AG04449 (cell line): ENCODE data around the gene CYP21A2.

Source experiments
- CTCF ChIA-PET: fragments of 350-600 bp; formaldehyde crosslinking; extraction: SDS; loops from one replicate; lab custom pipeline; 2021; ENCODE audit warnings: antibody characterized with exemption; lab: Yijun Ruan, JAX
- POLR2A ChIA-PET: fragments of 400-600, 350-600 bp; formaldehyde crosslinking; extraction: SDS; loops from one replicate; lab custom pipeline; 2020; ENCODE audit warnings: antibody characterized with exemption, inconsistent platforms; lab: Yijun Ruan, JAX
- DNase-seq: peaks from one replicate; pipeline ENCODE4 v3.0.0-alpha.2; 2010; ENCODE audit warnings: low read depth, low spot score
- H3K4me3 ChIP-seq: 2 replicates; pipeline ENCODE4 v1.5.1; 2011; ENCODE audit warnings: low read depth, mild to moderate bottlenecking, control low read depth, low read length
- TF ChIP-seq, protein P1 (sequence below): IDR thresholded peaks from one replicate; pipeline ENCODE4 v1.5.1; 2011; ENCODE audit warnings: mild to moderate bottlenecking, moderate library complexity, low read length, control low read depth, inconsistent platforms; ENCODE audit not compliant: insufficient read depth; ENCODE audit errors: missing control alignments

CYP21A2 gene

DNA sequence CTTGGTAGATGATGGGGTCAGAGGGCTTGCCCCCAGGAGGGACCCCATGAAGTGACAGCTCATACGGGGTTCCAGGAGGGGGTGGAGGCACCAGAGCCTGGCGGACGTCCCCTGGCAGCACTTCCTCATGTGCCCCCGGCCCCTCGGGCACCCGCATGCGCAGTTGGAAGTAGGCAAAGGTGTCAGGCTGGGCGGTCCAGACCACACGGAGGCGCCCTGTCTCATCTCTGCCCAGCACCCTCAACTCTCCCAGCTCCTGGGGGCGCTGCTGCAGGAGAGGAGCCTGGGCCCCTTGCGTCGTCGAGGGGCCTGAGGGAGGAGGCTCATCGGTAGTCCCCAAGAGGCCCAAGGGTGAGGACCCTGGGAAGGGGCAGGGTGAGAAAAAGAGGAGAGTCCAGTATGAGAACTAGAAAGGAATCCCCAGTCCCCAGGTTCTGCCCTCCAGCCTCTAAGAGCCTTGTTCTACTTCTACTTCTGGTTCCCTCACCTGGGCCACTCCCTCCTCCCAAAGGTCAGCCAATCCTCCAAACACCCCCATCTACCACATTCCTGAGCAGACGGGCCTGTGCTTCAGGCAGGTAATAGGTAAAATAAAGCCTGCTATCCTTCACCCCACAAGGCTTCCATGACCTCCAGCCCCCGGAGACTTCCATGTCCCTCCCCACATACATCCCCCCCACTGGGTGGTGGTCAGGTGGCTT is 47.7 kb downstream of the CYP21A2 start:
- DNase-seq, result no peak
- CTCF ChIA-PET, result interaction anchor here (1.1 to 5.7 kb wide), 4 partner anchors 9 to 37 kb away, joined by 4 to 32 read pairs (median 6); no protein-coding TSS in a partner anchor
- TF ChIP-seq, protein P1, sequence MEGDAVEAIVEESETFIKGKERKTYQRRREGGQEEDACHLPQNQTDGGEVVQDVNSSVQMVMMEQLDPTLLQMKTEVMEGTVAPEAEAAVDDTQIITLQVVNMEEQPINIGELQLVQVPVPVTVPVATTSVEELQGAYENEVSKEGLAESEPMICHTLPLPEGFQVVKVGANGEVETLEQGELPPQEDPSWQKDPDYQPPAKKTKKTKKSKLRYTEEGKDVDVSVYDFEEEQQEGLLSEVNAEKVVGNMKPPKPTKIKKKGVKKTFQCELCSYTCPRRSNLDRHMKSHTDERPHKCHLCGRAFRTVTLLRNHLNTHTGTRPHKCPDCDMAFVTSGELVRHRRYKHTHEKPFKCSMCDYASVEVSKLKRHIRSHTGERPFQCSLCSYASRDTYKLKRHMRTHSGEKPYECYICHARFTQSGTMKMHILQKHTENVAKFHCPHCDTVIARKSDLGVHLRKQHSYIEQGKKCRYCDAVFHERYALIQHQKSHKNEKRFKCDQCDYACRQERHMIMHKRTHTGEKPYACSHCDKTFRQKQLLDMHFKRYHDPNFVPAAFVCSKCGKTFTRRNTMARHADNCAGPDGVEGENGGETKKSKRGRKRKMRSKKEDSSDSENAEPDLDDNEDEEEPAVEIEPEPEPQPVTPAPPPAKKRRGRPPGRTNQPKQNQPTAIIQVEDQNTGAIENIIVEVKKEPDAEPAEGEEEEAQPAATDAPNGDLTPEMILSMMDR, result no peak
- POLR2A ChIA-PET, result no interaction called here
- no peak overlapping the region for H3K4me3 ChIP-seq

DNA sequence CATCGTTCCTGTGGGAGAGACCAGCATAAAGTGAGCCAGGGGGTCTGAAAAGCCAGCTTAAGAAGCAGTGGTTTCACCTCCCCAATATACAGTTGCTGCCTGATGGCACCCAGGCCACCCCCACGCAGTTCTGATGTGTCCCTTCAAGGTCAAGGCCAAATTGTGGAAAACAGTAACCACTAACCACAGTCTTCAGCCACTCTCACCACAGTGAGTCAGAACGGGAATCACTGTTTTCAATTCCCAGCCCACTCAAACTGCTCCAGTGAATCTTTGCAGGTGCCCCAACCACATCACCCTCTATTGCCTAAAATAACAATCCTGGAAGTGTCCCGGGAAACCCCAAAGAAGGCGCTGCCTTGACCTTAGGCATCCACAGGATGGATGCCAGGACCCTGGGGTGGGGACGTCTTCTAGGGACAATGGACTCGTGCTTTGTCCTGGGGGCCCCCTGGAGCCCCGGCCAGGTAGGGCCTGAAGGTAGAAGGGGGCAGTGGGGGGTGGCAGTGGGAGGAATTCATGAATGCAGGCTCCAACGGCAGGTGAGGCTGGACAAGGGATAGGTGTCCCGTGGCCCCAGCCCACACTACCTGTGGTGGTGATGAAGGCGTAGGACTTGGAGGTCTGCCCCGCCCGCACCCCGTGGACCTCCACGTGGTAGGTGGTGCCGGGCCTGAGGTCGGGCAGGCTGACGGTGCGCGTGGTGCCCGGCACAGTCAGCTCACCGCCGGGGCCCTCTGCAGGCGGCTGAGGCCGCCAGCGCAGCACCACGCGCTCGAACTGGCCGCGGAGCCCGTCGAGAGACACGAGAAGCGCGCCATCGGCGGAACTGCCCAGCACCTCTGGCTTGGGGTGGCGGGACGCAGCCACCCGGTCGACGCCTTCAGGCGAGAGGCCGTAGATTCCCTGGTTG is 48.7 kb downstream of the CYP21A2 start:
- TF ChIP-seq, protein P1, result peak; percentile 1
- POLR2A ChIA-PET, result no interaction called here
- CTCF ChIA-PET, result interaction anchor here (0.8 to 5.7 kb wide), 6 partner anchors 10 to 39 kb away, joined by 3 to 32 read pairs (median 6); no protein-coding TSS in a partner anchor
- no peak for DNase-seq
- no peak overlapping the region for H3K4me3 ChIP-seq

DNA sequence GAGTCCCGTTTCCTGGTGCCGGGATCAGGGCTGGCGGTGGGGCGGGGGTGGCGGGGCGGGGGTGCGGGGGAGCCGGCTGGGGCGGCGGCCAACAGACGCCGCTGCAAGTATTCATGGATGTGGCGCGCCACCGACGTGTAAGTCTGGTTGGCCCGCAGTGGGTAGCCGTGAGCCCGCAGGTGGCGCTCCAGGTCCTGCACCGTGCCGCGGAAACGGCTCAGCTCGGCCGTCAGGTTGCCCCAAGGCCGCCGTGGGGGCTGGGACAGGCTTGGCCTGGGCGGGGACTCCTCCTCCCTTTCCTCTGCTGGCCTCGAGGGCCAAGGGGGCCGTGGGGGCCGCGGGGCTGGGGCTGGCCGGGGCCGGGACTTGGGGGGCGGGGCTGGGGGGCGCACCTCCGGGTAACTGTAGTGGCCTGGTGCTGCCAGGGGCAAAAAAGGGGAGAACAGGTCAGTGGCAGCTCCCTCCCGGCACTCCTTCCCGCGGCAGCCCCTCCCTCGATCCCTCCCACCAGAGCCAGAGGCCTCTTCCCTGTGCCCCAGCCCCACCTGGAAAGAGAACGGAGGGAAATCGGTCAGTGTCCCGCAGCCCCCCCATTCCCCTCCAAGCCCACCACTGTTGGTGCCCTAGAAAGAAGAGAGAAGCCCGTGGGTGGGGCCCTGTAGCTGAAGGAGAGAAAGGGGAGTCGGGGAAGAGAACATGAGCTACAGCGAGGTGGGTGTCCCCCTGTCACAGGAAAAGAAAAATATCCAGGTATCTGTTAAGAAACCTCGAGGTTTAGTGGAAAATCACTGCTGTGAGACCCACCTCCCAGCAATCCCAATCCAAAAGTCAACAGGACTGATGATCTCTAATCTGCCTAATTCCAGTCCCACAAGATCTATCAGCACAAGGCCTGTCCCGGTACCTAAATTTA is 49.6 kb downstream of the CYP21A2 start:
- H3K4me3 ChIP-seq, result no peak overlapping the region
- DNase-seq, result no peak
- TF ChIP-seq, protein P1, result peak; percentile 79
- ChIA-PET CTCF (interaction anchor here (0.8 to 2.1 kb wide), 6 partner anchors 11 to 40 kb away, joined by 3 to 10 read pairs (median 4); no protein-coding TSS in a partner anchor), POLR2A (no interaction called here)

DNA sequence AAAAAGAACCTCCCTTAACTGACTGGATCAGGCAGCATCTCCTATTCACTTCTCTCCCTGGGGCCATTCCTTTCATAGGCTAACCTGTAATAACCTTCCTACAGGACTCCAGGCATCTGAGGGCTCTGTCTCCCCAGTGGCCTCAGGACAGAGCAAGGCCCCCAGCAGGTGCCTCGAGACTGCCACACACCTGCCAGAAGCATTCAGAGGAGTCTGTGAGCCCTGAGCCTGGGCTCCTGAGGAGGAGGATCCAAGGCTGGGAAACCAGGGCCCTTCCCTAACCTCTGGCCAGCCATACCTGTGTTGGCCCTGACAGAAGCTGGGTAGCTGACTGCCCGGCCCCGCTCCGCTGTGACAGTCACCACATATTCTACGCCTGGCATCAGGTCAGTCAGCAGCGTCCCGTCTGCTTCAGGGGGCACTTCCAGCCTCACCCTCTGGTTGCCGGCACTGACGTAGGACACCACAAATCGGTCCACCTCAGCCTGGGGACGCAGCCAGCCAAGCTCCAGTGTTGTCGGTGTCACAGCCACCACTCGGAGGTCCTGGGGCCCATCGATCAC is 50.4 kb downstream of the CYP21A2 start:
- TF ChIP-seq, protein P1, result no peak
- no peak overlapping the region for H3K4me3 ChIP-seq
- no peak for DNase-seq
- CTCF ChIA-PET, result interaction anchor here (0.8 to 1.9 kb wide), 6 partner anchors 9 to 41 kb away, joined by 3 to 10 read pairs (median 3); no protein-coding TSS in a partner anchor
- POLR2A ChIA-PET, result no interaction called here

DNA sequence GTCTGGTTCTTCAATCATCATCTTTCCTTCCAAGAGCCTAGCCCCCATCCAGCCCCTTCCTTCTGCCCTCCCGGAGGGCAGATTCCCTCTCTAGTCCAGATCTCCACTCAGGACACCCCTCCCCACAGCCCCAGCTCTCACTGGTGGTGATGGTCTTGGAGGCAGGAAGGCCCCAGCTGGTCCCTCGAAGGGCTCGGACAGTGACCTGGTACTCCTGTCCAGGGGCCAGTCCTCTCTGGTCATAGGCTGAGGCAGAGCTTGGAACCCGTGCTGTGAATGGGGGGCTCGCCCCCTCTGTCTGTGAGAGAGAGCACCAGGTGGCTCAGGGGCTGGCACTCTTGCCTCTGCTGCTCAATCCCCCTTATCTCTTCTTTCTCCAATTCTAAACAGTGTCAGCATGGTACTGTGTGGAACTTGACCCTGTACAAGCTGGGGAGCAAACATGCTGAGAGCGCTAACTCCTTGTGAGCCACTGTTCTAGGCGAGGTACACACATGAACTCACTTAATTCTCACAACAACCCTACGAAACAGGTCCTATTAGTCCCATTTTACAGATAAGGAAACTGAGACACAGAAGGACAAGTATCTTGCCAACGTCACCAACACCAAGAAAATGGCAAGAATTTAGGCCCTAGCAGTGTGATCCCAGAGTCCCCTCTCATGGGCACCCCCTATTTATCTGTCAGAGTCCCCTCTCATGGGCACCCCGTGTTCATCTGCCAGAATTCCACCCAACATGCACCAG is 51.0 kb downstream of the CYP21A2 start:
- ChIA-PET CTCF (interaction anchor here (0.7 to 1.6 kb wide), 6 partner anchors 9 to 41 kb away, joined by 3 to 4 read pairs (median 3); no protein-coding TSS in a partner anchor), POLR2A (no interaction called here)
- DNase-seq, result no peak
- no peak overlapping the region for H3K4me3 ChIP-seq
- TF ChIP-seq, protein P1, result no peak
